Stimulated activated CD4-positive, alpha-beta T cell treated with anti-CD3 and anti-CD28 coated beads, Interleukin-4, amount 100 ng/mL, for 4 hours (primary cell): ENCODE measurements around the gene PCDHB2.
"Not testable (repeated sequence)": the region's sequence is repeated elsewhere in the genome, so short reads cannot be mapped to it uniquely, and the experiment has no call there.

Experiments used
- DNase-seq, 2 experiments: peaks; one replicate each; pipeline ENCODE4 v3.0.0-alpha.2; 2020

Gene PCDHB2

DNA sequence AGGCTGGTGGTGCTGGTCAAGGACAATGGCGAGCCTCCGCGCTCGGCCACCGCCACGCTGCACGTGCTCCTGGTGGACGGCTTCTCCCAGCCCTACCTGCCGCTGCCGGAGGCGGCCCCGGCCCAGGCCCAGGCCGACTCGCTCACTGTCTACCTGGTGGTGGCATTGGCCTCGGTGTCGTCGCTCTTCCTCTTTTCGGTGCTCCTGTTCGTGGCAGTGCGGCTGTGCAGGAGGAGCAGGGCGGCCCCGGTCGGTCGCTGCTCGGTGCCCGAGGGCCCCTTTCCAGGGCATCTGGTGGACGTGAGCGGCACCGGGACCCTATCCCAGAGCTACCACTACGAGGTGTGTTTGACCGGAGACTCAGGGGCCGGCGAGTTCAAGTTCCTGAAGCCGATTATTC, 42.9 kb downstream of the PCDHB2 start:
- DNase-seq: not testable (repeated sequence)
